ENCODE results near the gene ZNF546.
"Not testable (repeated sequence)": the region's sequence is repeated elsewhere in the genome, so short reads cannot be mapped to it uniquely, and the experiment has no call there.

ZNF546 gene

GRCh38 chr19:39996811-39997637 is at the start of gene ZNF546:
Gene ZNF546, plus strand, starts transcription at chr19:39997060. Its CDS starts 1,267 bp downstream, at chr19:39998327.
- TF ChIP-seq CTCF (conservative IDR thresholded peaks at IDR 0.05; ENCODE audit: low read length): no peak
- peak; percentile 87 for DNase-seq (ENCODE audit: low read depth)
- H3K4me3 ChIP-seq (ENCODE audit: low read length): peak within 1 kb of the TSS; percentile 92

- no peak for TF ChIP-seq CTCF (conservative IDR thresholded peaks at IDR 0.05; ENCODE audit: low read length)
- DNase-seq (ENCODE audit: low read depth): no peak
- H3K4me3 ChIP-seq (ENCODE audit: low read length): no peak overlapping the region
Measured at GRCh38 chr19:39949026-39949747, 47.7 kb upstream of the ZNF546 start.

GRCh38 chr19:39951065-39951650 is 45.7 kb upstream of the ZNF546 start:
- H3K4me3 ChIP-seq (ENCODE audit: low read length): no peak overlapping the region
- no peak for TF ChIP-seq CTCF (conservative IDR thresholded peaks at IDR 0.05; ENCODE audit: low read length)
- DNase-seq (ENCODE audit: low read depth): no peak

- peak; percentile 11 for DNase-seq (ENCODE audit: low read depth)
- no peak overlapping the region for H3K4me3 ChIP-seq (ENCODE audit: low read length)
- no peak for TF ChIP-seq CTCF (conservative IDR thresholded peaks at IDR 0.05; ENCODE audit: low read length)
Measured at GRCh38 chr19:39951686-39952085, 45.2 kb upstream of the ZNF546 start.

- TF ChIP-seq CTCF (conservative IDR thresholded peaks at IDR 0.05; ENCODE audit: low read length): no peak
Measured at GRCh38 chr19:39953915-39954314, 42.9 kb upstream of the ZNF546 start.

GRCh38 chr19:39957886-39958285 is 39.0 kb upstream of the ZNF546 start:
- not testable (repeated sequence) for H3K4me3 ChIP-seq (ENCODE audit: low read length); DNase-seq (ENCODE audit: low read depth)

More at GRCh38 chr19:39953915-39954314, 42.9 kb upstream of the ZNF546 start:
- no peak for DNase-seq (ENCODE audit: low read depth)
- no peak overlapping the region for H3K4me3 ChIP-seq (ENCODE audit: low read length)

- not testable (repeated sequence) for H3K4me3 ChIP-seq (ENCODE audit: low read length); DNase-seq (ENCODE audit: low read depth)
Measured at GRCh38 chr19:39958942-39959341, 37.9 kb upstream of the ZNF546 start.

GRCh38 chr19:39959407-39959806 is 37.5 kb upstream of the ZNF546 start:
- not testable (repeated sequence) for H3K4me3 ChIP-seq (ENCODE audit: low read length); DNase-seq (ENCODE audit: low read depth)
